Upper lobe of left lung (tissue), 4 donors: ENCODE data around the gene NTSR1.

Experiments
- CTCF ChIP-seq, 6 experiments: fragments of 450-650 bp in 4 of 6; fragments of 200-600 bp in 2 of 6; sonication (generic) in 2 of 6; IDR thresholded peaks; one replicate each; pipeline ENCODE4 v1.5.1; 2016 to 2019; ENCODE audit warnings: antibody characterized with exemption in 6 of 6
- EP300 ChIP-seq, 4 donors: sonication (generic); formaldehyde crosslinking; IDR thresholded peaks; one replicate each; pipeline ENCODE4 v1.5.1; 2017; ENCODE audit warnings: antibody characterized with exemption in 4 of 4, control low read depth in 2 of 4
- POLR2A ChIP-seq, 4 donors: fragments of 450-650 bp; IDR thresholded peaks; one replicate each; pipeline ENCODE4 v1.5.1; 2016 to 2017; ENCODE audit warnings: antibody characterized with exemption in 4 of 4, mild to moderate bottlenecking in 2 of 4
- POLR2AphosphoS5 ChIP-seq, 2 donors: sonication (generic); formaldehyde crosslinking; IDR thresholded peaks; one replicate each; pipeline ENCODE4 v1.5.1; 2017; ENCODE audit warnings: antibody characterized with exemption in 2 of 2

- TF ChIP-seq CTCF (IDR thresholded peaks at IDR 0.05), result no peak
- no peak for TF ChIP-seq POLR2A (IDR thresholded peaks at IDR 0.05)
- no peak for TF ChIP-seq EP300 (IDR thresholded peaks at IDR 0.05)
- TF ChIP-seq POLR2AphosphoS5 (IDR thresholded peaks at IDR 0.05), result no peak
Measured at GRCh38 chr20:62761759-62762131, 53.1 kb downstream of the NTSR1 start.
